Neural progenitor cell (in vitro differentiated cells): ENCODE measurements around the gene PAPSS2.

Source experiments
- CTCF ChIP-seq: fragments of 200-600 bp; sonication (generic); IDR thresholded peaks from 2 replicates; pipeline ENCODE4 v1.5.1; 2017; ENCODE audit warnings: antibody characterized with exemption, mild to moderate bottlenecking
- EZH2 ChIP-seq: fragments of 200-600 bp; sonication (generic); IDR thresholded peaks from 2 replicates; pipeline ENCODE4 v1.6.1; 2017; ENCODE audit warnings: antibody characterized with exemption, mild to moderate bottlenecking, moderate library complexity
- EZH2phosphoT487 ChIP-seq: fragments of 200-600 bp; sonication (generic); IDR thresholded peaks from 2 replicates; pipeline ENCODE4 v1.6.1; 2017; ENCODE audit warnings: antibody characterized with exemption

GRCh38 chr10:87750001-87750671 lies 90.5 kb downstream of the PAPSS2 start:
- TF ChIP-seq CTCF (no peak), EZH2phosphoT487 (no peak), EZH2 (no peak)
